PFSK-1 (cell line): ENCODE measurements around the gene SERGEF.

Experiments
- FOXP2 ChIP-seq: optimal IDR thresholded peaks from 2 replicates; pipeline ENCODE3; 2011; ENCODE audit warnings: borderline replicate concordance, control low read depth, inconsistent platforms; ENCODE audit not compliant: insufficient read depth; ENCODE audit errors: extremely low read length, extremely low read depth
- POLR2AphosphoS5 ChIP-seq: IDR thresholded peaks from 2 replicates; pipeline ENCODE4 v1.6.1; 2012; ENCODE audit warnings: low read depth, mild to moderate bottlenecking, control low read depth, low read length, moderate library complexity
- SIN3A ChIP-seq: IDR thresholded peaks from 2 replicates; pipeline ENCODE4 v1.6.1; 2012; ENCODE audit warnings: mild to moderate bottlenecking, low read length, moderate library complexity, borderline replicate concordance; ENCODE audit not compliant: insufficient read depth
- TAF1 ChIP-seq: IDR thresholded peaks from 2 replicates; pipeline ENCODE4 v1.6.1; 2012; ENCODE audit warnings: low read length, control low read depth, borderline replicate concordance; ENCODE audit not compliant: insufficient read depth
- TF ChIP-seq, protein P1 (sequence below), 2 experiments: IDR thresholded peaks; 2 replicates each; pipeline versions ENCODE4 v1.6.1 to v1.8.0; 2011 to 2012; ENCODE audit warnings: low read depth in 2 of 2, low read length in 2 of 2, control low read depth in 1 of 2, inconsistent platforms in 1 of 2, mild to moderate bottlenecking in 1 of 2, moderate library complexity in 1 of 2; ENCODE audit not compliant: insufficient read depth in 1 of 2

The SERGEF gene

DNA sequence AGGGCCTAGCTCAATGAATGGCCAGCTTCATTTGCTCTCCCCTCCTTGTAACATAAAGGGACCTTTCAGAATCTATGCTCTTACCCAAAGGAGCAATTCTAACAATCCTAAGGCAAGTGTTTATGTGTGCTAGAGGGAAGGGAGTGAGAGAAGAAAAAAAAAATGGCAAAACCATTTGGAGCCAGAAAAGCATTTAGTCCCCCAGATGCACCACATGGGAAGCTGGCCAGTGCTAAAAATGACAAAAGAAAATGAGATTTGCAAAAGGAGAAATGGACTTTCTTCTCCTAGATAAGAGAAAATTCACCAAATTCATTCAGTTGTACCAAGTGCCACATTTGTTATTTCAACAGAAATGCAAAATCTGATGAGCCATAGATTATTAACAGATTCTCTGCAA, 52.8 kb downstream of the SERGEF start:
- TF ChIP-seq, protein P1, sequence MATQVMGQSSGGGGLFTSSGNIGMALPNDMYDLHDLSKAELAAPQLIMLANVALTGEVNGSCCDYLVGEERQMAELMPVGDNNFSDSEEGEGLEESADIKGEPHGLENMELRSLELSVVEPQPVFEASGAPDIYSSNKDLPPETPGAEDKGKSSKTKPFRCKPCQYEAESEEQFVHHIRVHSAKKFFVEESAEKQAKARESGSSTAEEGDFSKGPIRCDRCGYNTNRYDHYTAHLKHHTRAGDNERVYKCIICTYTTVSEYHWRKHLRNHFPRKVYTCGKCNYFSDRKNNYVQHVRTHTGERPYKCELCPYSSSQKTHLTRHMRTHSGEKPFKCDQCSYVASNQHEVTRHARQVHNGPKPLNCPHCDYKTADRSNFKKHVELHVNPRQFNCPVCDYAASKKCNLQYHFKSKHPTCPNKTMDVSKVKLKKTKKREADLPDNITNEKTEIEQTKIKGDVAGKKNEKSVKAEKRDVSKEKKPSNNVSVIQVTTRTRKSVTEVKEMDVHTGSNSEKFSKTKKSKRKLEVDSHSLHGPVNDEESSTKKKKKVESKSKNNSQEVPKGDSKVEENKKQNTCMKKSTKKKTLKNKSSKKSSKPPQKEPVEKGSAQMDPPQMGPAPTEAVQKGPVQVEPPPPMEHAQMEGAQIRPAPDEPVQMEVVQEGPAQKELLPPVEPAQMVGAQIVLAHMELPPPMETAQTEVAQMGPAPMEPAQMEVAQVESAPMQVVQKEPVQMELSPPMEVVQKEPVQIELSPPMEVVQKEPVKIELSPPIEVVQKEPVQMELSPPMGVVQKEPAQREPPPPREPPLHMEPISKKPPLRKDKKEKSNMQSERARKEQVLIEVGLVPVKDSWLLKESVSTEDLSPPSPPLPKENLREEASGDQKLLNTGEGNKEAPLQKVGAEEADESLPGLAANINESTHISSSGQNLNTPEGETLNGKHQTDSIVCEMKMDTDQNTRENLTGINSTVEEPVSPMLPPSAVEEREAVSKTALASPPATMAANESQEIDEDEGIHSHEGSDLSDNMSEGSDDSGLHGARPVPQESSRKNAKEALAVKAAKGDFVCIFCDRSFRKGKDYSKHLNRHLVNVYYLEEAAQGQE (IDR thresholded peaks at IDR 0.05; ENCODE audit: insufficient read depth in 1 of 2, low read depth in 2 of 2, low read length in 2 of 2) = no peak

DNA sequence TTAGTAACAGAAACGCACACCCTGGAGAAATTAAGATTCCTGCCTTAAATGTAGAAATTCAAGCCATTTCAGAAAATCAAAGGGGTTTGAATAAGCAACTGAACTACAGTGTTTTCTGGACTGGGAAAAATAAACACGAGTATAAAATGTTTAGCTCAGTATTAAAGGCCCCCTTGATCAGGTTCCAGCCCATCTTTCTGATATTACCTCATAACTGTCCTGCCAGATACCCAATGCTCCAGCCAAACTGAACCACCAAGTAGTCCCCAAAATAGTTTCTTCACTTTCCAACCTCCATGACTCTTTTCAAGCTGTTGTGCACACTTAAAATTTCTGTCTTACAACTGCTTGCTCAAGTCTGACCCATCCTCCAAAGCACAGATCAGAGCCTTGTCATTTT, 54.4 kb downstream of the SERGEF start:
- TF ChIP-seq, protein P1 (IDR thresholded peaks at IDR 0.05; ENCODE audit: insufficient read depth in 1 of 2, low read depth in 2 of 2, low read length in 2 of 2) = no peak
- TF ChIP-seq POLR2AphosphoS5 = no peak
- TF ChIP-seq TAF1 = no peak
- no peak for TF ChIP-seq FOXP2
- no peak for TF ChIP-seq SIN3A

DNA sequence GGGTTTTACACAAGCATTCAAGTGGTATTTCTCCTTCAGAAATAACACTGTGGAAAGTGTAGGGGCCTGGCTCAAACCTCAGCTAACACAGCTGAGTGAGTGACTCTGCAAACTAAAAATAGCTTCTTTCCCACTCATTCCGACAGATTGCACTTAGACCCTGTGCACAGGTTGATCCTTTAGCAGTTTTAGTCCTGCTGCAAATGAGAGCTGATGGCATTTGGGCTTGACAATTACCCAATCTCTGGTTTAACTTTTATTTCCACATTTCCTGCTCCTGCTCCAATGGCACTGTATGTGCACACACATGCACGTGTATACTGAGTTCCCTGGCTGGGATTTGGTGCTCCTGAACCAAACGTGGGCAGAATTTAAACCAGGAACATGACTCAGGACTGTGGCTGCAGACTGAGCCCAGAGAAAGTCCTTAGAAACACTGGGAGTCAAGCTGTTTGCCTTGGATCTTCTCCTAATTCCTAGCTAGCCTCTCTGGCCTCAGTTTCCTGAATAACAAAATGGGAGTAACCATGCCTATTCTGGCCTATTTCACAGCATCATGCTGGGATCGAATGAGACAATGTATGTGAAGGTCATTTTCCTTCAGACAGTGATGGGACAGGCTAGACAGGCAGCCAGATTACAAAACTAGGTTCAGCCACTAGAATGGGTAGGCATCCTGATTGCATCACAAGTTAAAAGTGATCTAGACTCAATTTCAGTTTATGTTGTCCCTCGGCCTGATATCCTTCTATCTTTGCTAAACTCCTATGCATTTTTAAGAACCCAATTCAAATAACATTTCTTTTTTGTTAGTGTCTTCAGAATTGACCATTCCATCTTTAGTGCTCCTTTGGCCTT, 58.2 kb downstream of the SERGEF start:
- TF ChIP-seq TAF1 = no peak
- no peak for TF ChIP-seq SIN3A
- no peak for TF ChIP-seq FOXP2
- TF ChIP-seq, protein P1 (IDR thresholded peaks at IDR 0.05; ENCODE audit: insufficient read depth in 1 of 2, low read depth in 2 of 2, low read length in 2 of 2) = no peak
- TF ChIP-seq POLR2AphosphoS5 = no peak

DNA sequence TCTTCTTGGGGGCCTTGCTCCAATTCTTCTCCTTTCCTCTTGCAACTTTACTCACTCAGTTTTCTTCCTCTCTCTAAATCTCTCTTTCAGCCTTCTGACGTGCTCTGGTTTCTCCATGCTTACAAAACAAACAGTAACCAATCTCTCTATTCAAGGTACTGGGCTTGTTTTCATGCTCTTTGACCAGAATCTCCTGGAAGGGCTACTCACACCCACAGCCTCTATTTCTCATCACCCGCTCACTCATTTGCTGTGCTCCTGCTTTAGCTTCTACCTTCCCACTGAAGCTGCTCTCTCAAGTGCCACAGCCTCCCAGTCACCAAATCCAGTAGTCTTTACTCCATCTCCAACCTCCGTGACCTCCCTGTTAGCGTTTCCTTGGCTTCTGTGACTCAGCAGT, 60.4 kb downstream of the SERGEF start:
- TF ChIP-seq, protein P1 (IDR thresholded peaks at IDR 0.05; ENCODE audit: insufficient read depth in 1 of 2, low read depth in 2 of 2, low read length in 2 of 2) = no peak

DNA sequence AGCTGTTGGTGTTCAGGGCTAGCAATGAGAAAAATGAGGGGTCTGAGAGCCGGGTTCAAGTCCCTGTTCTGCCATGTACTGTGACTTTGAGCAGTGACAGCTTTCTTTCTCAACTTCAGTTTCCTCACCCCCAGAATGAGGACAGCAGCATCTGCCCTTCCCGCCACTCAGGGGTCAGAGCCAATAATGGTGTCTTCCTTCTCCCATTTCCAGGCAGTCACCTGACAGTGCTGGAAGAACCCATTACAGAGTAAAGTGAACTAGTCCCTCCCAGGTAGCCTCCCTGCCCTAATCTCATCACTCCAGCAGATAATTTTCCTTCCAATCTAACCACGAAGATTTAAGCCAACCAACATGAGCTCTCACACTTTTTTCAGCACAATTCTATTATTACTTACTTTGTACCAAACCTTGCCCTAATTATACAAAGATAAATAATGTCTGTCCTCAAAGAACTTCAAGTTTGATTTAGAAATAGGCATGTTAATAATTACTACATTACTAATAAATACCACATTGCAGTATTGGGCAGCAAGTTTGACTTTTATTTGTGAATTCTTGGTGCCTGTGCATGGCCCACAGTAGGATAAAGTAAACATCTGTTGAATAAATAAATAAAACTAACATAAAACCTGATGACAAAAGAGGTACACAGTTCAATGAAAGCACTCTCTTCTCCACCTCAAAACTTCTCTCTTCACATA, 61.0 kb downstream of the SERGEF start:
- no peak for TF ChIP-seq TAF1
- TF ChIP-seq, protein P1 (IDR thresholded peaks at IDR 0.05; ENCODE audit: insufficient read depth in 1 of 2, low read depth in 2 of 2, low read length in 2 of 2) = no peak
- TF ChIP-seq SIN3A = no peak
- no peak for TF ChIP-seq POLR2AphosphoS5
- no peak for TF ChIP-seq FOXP2
